ENCODE results near the gene SGSM1.

GRCh38 chr22:24831687-24832086 lies 25.7 kb downstream of the SGSM1 start:
- no peak for TF ChIP-seq REST (IDR thresholded peaks at IDR 0.05; ENCODE audit: insufficient read depth in 1 of 2, low read depth in 2 of 2, low read length in 2 of 2)
- TF ChIP-seq POLR2AphosphoS5 (IDR thresholded peaks at IDR 0.05; ENCODE audit: low read depth, low read length), result no peak
- TF ChIP-seq TAF1 (IDR thresholded peaks at IDR 0.05; ENCODE audit: borderline replicate concordance, insufficient read depth, low read length), result no peak
- TF ChIP-seq SIN3A (IDR thresholded peaks at IDR 0.05; ENCODE audit: borderline replicate concordance, insufficient read depth, low read length), result no peak
- TF ChIP-seq FOXP2 (optimal IDR thresholded peaks at IDR 0.05; ENCODE audit: borderline replicate concordance, extremely low read depth, extremely low read length, insufficient read depth), result no peak

Data from PFSK-1 (cell line).